Activated CD4-positive, alpha-beta T cell treated with anti-CD3 and anti-CD28 coated beads, Interleukin-2, amount 50 U/mL, for 1 hour (primary cell): Measurements from ENCODE around the gene WDR44.
"Not testable (repeated sequence)": the region's sequence is repeated elsewhere in the genome, so short reads cannot be mapped to it uniquely, and the experiment has no call there.

Experiments
- DNase-seq: peaks from one replicate; pipeline ENCODE4 v3.0.0-alpha.2; 2020

WDR44 gene

GRCh38 chrX:118364261-118364660, 18.4 kb downstream of the WDR44 start:
- no peak for DNase-seq

GRCh38 chrX:118367338-118367737, 21.4 kb downstream of the WDR44 start:
- DNase-seq, result no peak

DNA sequence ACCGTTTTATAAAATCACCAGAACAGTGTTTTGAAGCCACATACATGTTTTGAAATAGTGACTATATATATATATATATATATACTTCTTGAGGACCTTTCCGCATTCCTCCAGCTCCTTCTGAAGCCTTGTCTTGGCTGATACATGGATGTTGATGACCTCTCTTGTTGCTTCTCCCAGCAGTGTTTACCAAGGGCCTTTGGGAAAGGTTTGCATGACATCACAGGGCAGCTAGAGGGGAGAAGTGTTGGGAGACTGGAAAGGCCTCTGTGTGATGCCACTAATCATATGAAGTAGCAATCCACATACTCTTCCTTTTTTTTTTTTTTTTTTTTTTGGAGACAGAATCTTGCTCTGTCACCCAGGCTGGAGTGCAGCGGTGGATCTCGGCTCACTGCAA, 22.5 kb downstream of the WDR44 start:
- no peak for DNase-seq

GRCh38 chrX:118370921-118371624, 25.2 kb downstream of the WDR44 start:
- DNase-seq, result no peak

GRCh38 chrX:118373538-118373937, 27.6 kb downstream of the WDR44 start:
- DNase-seq, result no peak

- DNase-seq, result no peak
These were observed 37.2 kb downstream of the WDR44 start for GRCh38 chrX:118383120-118383519.

GRCh38 chrX:118392716-118393115, 46.8 kb downstream of the WDR44 start:
- no peak for DNase-seq

DNA sequence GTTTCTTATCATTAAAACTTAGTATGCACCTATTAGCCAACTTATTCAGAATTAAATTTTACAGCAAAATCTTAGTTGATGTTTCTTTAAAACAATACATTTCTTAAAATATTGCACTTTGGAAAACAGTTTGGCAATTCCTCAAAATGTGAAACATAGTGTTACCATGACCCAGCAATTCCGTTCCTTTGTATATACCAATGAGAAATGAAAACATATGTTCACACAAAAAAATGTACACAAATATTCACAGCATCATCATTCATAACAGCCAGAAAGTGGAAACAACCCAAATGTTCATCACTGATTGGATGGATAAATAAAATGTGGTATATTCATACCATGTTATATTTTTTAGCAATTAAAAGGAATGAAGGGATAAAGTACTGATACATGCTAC, 50.2 kb downstream of the WDR44 start:
- no peak for DNase-seq

GRCh38 chrX:118418811-118419251, 72.9 kb downstream of the WDR44 start:
- DNase-seq, result no peak

DNA sequence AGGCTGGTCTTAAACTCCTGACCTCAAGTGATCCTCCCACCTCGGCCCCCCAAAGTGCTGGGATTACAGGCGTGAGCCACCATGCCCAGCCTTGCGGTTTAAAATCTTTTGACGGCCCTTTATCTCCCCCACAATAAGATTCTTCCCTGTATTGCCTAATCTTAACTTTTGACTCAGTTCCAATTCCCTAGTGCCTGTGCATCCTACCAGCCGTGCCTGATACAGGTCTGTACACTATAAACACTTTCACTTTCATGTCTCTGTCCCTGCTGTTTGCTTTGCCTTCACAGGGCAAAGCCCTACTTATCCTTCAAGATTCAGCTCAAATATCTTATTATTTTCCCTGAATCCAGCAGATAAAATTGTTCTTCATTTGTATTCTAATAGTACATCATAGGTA, 74.6 kb downstream of the WDR44 start:
- no peak for DNase-seq

GRCh38 chrX:118423558-118423957, 77.7 kb downstream of the WDR44 start:
- DNase-seq, result no peak

DNA sequence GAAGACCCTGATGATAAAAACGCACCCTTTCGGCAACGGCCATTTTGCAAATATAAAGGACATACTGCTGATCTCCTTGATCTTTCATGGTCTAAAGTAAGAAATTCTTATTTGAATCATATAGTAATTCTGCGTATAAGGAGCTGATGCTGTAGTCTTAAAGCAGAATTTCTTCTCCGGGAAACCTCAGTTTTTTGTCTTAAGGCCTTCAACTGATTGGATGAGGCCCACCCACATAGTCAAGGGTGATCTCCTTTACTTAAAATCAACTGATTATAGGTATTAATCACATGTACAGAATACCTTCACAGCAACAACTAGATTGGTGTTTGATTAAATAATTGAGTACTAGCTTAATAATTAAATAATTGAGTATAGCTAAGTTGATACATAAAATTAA, 86.9 kb downstream of the WDR44 start:
- no peak for DNase-seq

DNA sequence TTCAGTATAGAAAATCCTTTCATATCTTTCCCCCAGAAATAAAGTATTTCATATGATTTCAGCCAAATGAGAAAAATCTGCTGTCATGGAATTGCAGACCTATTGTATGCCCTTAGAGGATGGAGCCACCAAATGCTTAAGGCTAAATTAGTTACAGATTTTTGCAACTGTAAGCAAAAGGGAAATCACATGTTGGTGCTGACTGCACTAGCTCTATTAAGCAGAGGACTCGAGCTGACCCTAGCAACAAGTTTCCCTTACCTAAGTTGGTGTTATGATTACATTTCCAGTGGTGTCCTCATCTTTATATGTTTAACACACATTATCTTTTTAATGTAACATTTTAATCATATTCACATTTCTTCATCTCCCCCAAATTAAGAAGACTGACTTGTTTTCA, 91.4 kb downstream of the WDR44 start:
- no peak for DNase-seq

- no peak for DNase-seq
These were observed 102.4 kb downstream of the WDR44 start for GRCh38 chrX:118448273-118448783.

GRCh38 chrX:118455013-118455412, 109.1 kb downstream of the WDR44 start:
- no peak for DNase-seq

DNA sequence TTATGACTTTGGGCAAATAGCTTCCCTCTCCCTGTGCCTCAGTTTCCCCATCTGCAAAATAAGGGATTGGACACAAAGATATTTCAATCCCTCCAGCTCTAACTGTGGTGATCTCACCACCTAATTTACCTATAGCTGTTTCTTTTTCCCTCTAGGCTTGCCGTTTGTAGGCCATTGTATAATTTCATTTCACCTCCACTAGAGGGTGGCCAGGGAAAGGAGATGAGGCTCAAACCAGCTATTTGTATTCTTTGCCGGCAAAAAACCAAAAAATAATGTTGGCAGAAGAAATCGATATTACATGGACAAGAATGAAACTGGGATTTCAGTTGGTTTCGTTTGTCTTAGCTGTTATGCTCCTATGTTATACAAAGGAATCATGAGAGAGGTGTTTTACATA, 113.6 kb downstream of the WDR44 start:
- DNase-seq, result peak; percentile 1

DNA sequence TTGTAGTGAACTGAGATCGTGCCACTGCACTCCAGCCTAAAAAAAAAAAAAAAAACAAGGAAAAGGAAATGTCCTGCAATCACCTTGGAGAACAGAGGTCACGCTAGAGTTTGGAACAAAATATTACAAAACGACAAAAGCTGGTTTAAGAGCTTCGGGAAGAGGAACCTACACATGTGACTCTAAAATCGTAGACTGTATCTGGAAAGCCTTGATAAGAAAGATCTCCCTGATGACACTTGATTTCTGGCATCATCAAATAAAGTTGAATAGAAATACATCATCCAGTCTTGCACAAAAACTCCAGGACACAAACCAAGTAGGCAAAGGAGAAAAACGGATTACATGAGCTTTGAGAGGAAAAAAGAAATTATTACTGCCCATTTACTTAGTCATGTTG, 118.6 kb downstream of the WDR44 start:
- no peak for DNase-seq

GRCh38 chrX:118468122-118468521, 122.2 kb downstream of the WDR44 start:
- DNase-seq, result no peak

- DNase-seq, result not testable (repeated sequence)
These were observed 124.9 kb downstream of the WDR44 start for GRCh38 chrX:118470721-118471347.

- no peak for DNase-seq
These were observed 128.7 kb downstream of the WDR44 start for GRCh38 chrX:118474586-118474985.

GRCh38 chrX:118475903-118476302, 130.0 kb downstream of the WDR44 start:
- no peak for DNase-seq

GRCh38 chrX:118480172-118480571, 134.3 kb downstream of the WDR44 start:
- no peak for DNase-seq

DNA sequence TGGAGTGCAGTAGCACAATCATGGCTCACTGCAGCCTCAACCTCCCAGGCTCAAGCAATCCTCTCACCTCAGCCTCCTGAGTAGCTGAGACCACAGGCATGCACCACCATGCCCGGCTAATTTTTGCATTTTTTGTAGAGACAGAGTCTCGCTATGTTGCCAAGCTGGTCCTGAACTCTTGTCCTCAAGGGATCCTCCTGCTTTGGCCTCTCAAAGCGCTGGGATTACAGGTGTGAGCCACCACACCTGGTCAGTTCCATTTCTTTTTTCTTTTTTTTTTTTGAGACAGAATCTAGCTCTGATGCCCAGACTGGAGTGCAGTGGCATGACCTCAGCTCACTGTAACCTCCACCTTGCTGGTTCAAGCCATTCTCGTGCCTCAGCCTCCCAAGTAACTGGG, 136.5 kb downstream of the WDR44 start:
- DNase-seq, result not testable (repeated sequence)

DNA sequence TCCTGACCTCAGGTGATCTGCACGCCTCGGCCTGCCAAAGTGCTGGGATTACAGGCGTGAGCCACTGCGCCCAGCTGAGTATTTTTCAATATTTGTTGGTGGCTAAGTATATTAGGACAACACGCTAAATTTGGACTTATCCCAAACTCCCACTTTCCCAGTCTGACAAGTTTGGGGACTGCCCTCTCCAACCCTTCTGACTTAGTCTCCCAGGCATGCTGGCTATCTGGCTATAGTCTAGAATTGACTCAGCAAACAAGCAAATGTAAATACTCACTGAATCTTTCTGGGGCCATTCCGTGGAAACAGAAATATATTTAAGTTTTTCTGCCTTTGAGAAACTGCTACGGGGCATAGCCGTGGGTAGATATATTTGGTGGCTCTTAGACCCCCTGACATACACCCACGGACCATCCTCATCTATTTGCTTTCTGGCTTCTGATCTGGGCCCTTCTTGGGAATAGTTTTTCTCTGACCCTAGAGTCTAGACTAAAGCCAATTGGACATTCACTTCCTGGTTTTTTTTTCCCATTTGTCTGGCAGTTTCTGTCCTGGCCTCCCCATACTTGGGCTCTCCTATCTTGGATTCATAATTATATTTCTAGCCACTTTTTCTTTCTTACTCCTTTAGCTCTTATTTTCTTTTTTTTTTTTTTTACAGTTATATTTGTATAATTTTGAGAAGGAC, 138.5 kb downstream of the WDR44 start:
- DNase-seq, result no peak
